Measurements from ENCODE around the gene SRD5A1.

DNA sequence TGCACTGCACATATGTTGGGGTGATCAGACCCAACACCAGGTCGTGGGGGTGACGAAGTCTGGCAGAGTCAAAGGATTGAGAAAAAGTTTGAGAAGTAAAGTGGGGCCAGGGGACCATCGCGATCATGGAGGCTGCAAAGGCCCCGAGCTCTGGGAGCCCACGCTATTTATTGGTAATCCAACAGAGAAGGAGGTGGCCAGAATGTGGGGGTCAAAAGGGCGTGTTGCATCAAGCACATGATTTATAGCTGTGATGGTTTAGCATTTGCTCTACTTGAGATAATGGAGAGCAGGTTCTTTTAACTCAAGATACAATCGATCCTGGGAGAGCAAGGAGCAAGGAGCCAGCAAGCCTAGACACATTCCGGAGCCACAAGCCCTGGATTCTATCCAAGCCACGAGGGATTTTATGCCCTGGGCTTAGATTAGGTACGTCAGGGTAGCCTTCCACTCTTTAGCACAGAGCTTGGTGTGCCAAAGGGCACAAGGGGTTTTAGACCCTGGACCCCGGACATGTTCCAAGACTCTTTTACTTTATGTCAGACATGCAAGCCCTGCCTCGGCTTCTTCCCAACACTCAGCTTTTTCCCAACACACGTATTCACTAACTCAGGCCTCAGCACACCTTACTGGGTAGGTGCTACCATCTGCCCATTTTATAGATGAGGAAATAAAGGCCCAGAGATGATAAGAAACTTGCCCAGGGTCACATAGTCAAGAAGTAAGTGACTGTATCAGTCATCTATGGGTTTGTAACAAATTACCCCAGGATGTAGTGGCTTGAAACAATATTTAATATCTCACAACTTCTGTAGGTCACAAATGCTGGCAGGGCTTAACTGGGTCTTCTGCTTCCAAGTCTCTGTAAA is 39.9 kb upstream of the SRD5A1 start:
- TF ChIP-seq, protein P1, sequence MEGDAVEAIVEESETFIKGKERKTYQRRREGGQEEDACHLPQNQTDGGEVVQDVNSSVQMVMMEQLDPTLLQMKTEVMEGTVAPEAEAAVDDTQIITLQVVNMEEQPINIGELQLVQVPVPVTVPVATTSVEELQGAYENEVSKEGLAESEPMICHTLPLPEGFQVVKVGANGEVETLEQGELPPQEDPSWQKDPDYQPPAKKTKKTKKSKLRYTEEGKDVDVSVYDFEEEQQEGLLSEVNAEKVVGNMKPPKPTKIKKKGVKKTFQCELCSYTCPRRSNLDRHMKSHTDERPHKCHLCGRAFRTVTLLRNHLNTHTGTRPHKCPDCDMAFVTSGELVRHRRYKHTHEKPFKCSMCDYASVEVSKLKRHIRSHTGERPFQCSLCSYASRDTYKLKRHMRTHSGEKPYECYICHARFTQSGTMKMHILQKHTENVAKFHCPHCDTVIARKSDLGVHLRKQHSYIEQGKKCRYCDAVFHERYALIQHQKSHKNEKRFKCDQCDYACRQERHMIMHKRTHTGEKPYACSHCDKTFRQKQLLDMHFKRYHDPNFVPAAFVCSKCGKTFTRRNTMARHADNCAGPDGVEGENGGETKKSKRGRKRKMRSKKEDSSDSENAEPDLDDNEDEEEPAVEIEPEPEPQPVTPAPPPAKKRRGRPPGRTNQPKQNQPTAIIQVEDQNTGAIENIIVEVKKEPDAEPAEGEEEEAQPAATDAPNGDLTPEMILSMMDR (IDR thresholded peaks at IDR 0.05), result no peak
- TF ChIP-seq EP300 (IDR thresholded peaks at IDR 0.05) (no peak), POLR2A (IDR thresholded peaks at IDR 0.05) (no peak), POLR2AphosphoS5 (IDR thresholded peaks at IDR 0.05) (no peak)
